Thyroid gland (tissue), 4 donors: Measurements from ENCODE around the gene GRIPAP1.
A peak's percentile ranks its signal among the peaks of the same experiment; 100 is the strongest.

Source experiments
- CTCF ChIP-seq, 6 experiments: fragments of 200-600 bp in 3 of 6; fragments of 450-650 bp in 3 of 6; sonication (generic) in 3 of 6; IDR thresholded peaks; one replicate each; pipeline ENCODE4 v1.5.1; 2016 to 2019; ENCODE audit warnings: antibody characterized with exemption in 6 of 6, mild to moderate bottlenecking in 2 of 6, inconsistent platforms in 1 of 6, moderate library complexity in 1 of 6
- POLR2A ChIP-seq, 2 donors: fragments of 450-650 bp; IDR thresholded peaks; one replicate each; pipeline ENCODE4 v1.6.1; 2017; ENCODE audit warnings: antibody characterized with exemption in 2 of 2, mild to moderate bottlenecking in 2 of 2, moderate library complexity in 1 of 2

GRCh38 chrX:49002091-49002935 is at the start of gene GRIPAP1:
- no peak for TF ChIP-seq CTCF (IDR thresholded peaks at IDR 0.05)
- peak; percentile 30 to 63 for TF ChIP-seq POLR2A (IDR thresholded peaks at IDR 0.05)
